Tibial nerve (tissue), 3 donors: ENCODE results near the gene SORCS3.

Source experiments
- CTCF ChIP-seq, 5 experiments: fragments of 200-600 bp in 3 of 5; fragments of 450-650 bp in 2 of 5; sonication (generic) in 3 of 5; IDR thresholded peaks; one replicate each; pipeline ENCODE4 v1.5.1; 2016 to 2019; ENCODE audit warnings: antibody characterized with exemption in 5 of 5, mild to moderate bottlenecking in 3 of 5, moderate library complexity in 2 of 5
- POLR2A ChIP-seq, 2 donors: fragments of 450-650 bp; IDR thresholded peaks; one replicate each; pipeline ENCODE4 v1.6.1; 2017; ENCODE audit warnings: antibody characterized with exemption in 2 of 2, mild to moderate bottlenecking in 2 of 2, moderate library complexity in 2 of 2

- TF ChIP-seq CTCF (IDR thresholded peaks at IDR 0.05) (no peak), POLR2A (IDR thresholded peaks at IDR 0.05) (no peak)
Observed at GRCh38 chr10:104650635-104651331, 9.7 kb downstream of the SORCS3 start.
